GM21423 (cell line): ENCODE measurements around the gene TENT5C.

ENCODE experiments used
- ATAC-seq: cut with Tn5 transposase; IDR thresholded peaks from one replicate; pipeline ENCODE4 v1.9.1; 2021; ENCODE audit warnings: mild to moderate bottlenecking, moderate library complexity; ENCODE audit not compliant: unreplicated experiment

TENT5C gene

GRCh38 chr1:117653732-117654492, 48.1 kb downstream of the TENT5C start:
- ATAC-seq = no peak

GRCh38 chr1:117654493-117655219, 48.8 kb downstream of the TENT5C start:
- ATAC-seq = peak; percentile 74

- no peak for ATAC-seq
These were observed 49.4 kb downstream of the TENT5C start for GRCh38 chr1:117655220-117655577.

GRCh38 chr1:117656202-117656641, 50.4 kb downstream of the TENT5C start:
- peak; percentile 35 for ATAC-seq

GRCh38 chr1:117657031-117657430, 51.2 kb downstream of the TENT5C start:
- ATAC-seq = no peak

- ATAC-seq = no peak
These were observed 52.3 kb downstream of the TENT5C start for GRCh38 chr1:117657949-117658660.

- peak; percentile 30 for ATAC-seq
These were observed 52.8 kb downstream of the TENT5C start for GRCh38 chr1:117658676-117659075.

- no peak for ATAC-seq
These were observed 53.9 kb downstream of the TENT5C start for GRCh38 chr1:117659550-117660270.

GRCh38 chr1:117660271-117660965, 54.6 kb downstream of the TENT5C start:
- ATAC-seq = no peak

GRCh38 chr1:117661027-117661426, 55.2 kb downstream of the TENT5C start:
- ATAC-seq = no peak

- ATAC-seq = no peak
These were observed 56.8 kb downstream of the TENT5C start for GRCh38 chr1:117662667-117663066.

GRCh38 chr1:117663156-117663902, 57.5 kb downstream of the TENT5C start:
- no peak for ATAC-seq

GRCh38 chr1:117664314-117664713, 58.5 kb downstream of the TENT5C start:
- ATAC-seq = peak; percentile 96

GRCh38 chr1:117665556-117666270, 59.9 kb downstream of the TENT5C start:
- no peak for ATAC-seq

GRCh38 chr1:117669572-117669971, 63.7 kb downstream of the TENT5C start:
- ATAC-seq = no peak

GRCh38 chr1:117670976-117671780, 65.3 kb downstream of the TENT5C start:
- ATAC-seq = no peak

GRCh38 chr1:117671781-117672501, 66.1 kb downstream of the TENT5C start:
- ATAC-seq = no peak

- ATAC-seq = no peak
These were observed 66.9 kb downstream of the TENT5C start for GRCh38 chr1:117672756-117673155.
